HepG2 (cell line): ENCODE data around the gene POLH. TPM values are rescaled to one million over a fixed set of nuclear protein-coding genes. Genes with fewer than 3 reads are reported as not detected.

Experiments
- ARHGAP35 ChIP-seq: sonication (generic); formaldehyde crosslinking; IDR thresholded peaks from 2 replicates; pipeline ENCODE4 v1.9.0; 2022; ENCODE audit warnings: mild to moderate bottlenecking, inconsistent platforms, moderate library complexity, missing genetic modification reagents, borderline replicate concordance
- ATRX ChIP-seq: sonication (generic); formaldehyde crosslinking; IDR thresholded peaks from 2 replicates; pipeline ENCODE4 v1.4.0; 2020; ENCODE audit warnings: missing genetic modification reagents, borderline replicate concordance
- BRCA1 ChIP-seq: sonication (generic); formaldehyde crosslinking; IDR thresholded peaks from 2 replicates; pipeline ENCODE4 v1.4.0; 2020; ENCODE audit warnings: missing genetic modification reagents
- FIP1L1 ChIP-seq: fragments of 200-400 bp; formaldehyde crosslinking; IDR thresholded peaks from 2 replicates; pipeline ENCODE4 v1.6.1; 2018; ENCODE audit warnings: low read depth, mild to moderate bottlenecking, low read length, moderate library complexity, borderline replicate concordance; ENCODE audit not compliant: insufficient read depth
- HDAC6 ChIP-seq: fragments of 200-600 bp; sonication (generic); IDR thresholded peaks from 2 replicates; pipeline ENCODE4 v1.7.0; 2017; ENCODE audit warnings: mild to moderate bottlenecking, antibody characterized with exemption, low read length, low read depth
- HMGXB3 ChIP-seq: sonication (generic); formaldehyde crosslinking; IDR thresholded peaks from 2 replicates; pipeline ENCODE4 v1.4.0; 2020; ENCODE audit warnings: missing genetic modification reagents, borderline replicate concordance
- IRX3 ChIP-seq: sonication (generic); formaldehyde crosslinking; IDR thresholded peaks from 2 replicates; pipeline ENCODE4 v1.8.1; 2023; ENCODE audit warnings: mild to moderate bottlenecking, low read depth, missing genetic modification reagents, borderline replicate concordance
- KDM3A ChIP-seq: IDR thresholded peaks from 2 replicates; pipeline ENCODE4 v1.6.1; 2018; ENCODE audit warnings: low read depth, missing compliant biosample characterization
- POLR2AphosphoS5 ChIP-seq: IDR thresholded peaks from 2 replicates; pipeline ENCODE4 v1.6.1; 2012; ENCODE audit warnings: low read depth, low read length
- SMAD1 ChIP-seq: sonication (generic); formaldehyde crosslinking; IDR thresholded peaks from 2 replicates; pipeline ENCODE4 v1.4.0; 2020; ENCODE audit warnings: missing genetic modification reagents, low read depth, mild to moderate bottlenecking, borderline replicate concordance
- SPEN ChIP-seq: sonication (generic); formaldehyde crosslinking; IDR thresholded peaks from 2 replicates; pipeline ENCODE4 v1.5.1; 2020; ENCODE audit warnings: low read depth, mild to moderate bottlenecking, missing genetic modification reagents
- SRSF4 ChIP-seq: fragments of 200-400 bp; formaldehyde crosslinking; IDR thresholded peaks from one replicate; pipeline ENCODE4 v1.6.1; 2018; ENCODE audit warnings: mild to moderate bottlenecking, low read depth, low read length, moderate library complexity; ENCODE audit not compliant: poor library complexity, severe bottlenecking
- TRIM24 ChIP-seq: sonication (generic); formaldehyde crosslinking; IDR thresholded peaks from 2 replicates; pipeline ENCODE4 v1.8.0; 2022; ENCODE audit warnings: mild to moderate bottlenecking, missing genetic modification reagents
- ZFAT ChIP-seq: sonication (generic); formaldehyde crosslinking; conservative IDR thresholded peaks from 2 replicates; pipeline ENCODE4 v1.8.1; 2023; ENCODE audit warnings: missing genetic modification reagents, inconsistent platforms
- ZNF234 ChIP-seq: sonication (generic); formaldehyde crosslinking; conservative IDR thresholded peaks from 2 replicates; pipeline ENCODE4 v1.5.1; 2020; ENCODE audit warnings: mild to moderate bottlenecking, missing genetic modification reagents
- ZNF292 ChIP-seq: sonication (generic); formaldehyde crosslinking; IDR thresholded peaks from 2 replicates; pipeline ENCODE4 v1.8.1; 2022; ENCODE audit warnings: mild to moderate bottlenecking, low read depth, missing genetic modification reagents, borderline replicate concordance
- ZNF33B ChIP-seq: sonication (generic); formaldehyde crosslinking; IDR thresholded peaks from 2 replicates; pipeline ENCODE4 v1.5.1; 2020; ENCODE audit warnings: mild to moderate bottlenecking, missing genetic modification reagents
- ZNF44 ChIP-seq: sonication (generic); formaldehyde crosslinking; IDR thresholded peaks from 2 replicates; pipeline ENCODE4 v1.5.1; 2020; ENCODE audit warnings: mild to moderate bottlenecking, missing genetic modification reagents
- ZNF644 ChIP-seq: IDR thresholded peaks from 2 replicates; pipeline ENCODE4 v1.6.1; 2016; ENCODE audit warnings: low read depth
- ZNF737 ChIP-seq: sonication (generic); formaldehyde crosslinking; IDR thresholded peaks from 2 replicates; pipeline ENCODE4 v1.5.0; 2020; ENCODE audit warnings: missing genetic modification reagents, mild to moderate bottlenecking, borderline replicate concordance
- ZNF761 ChIP-seq: sonication (generic); formaldehyde crosslinking; conservative IDR thresholded peaks from 2 replicates; pipeline ENCODE4 v1.4.0; 2020; ENCODE audit warnings: mild to moderate bottlenecking, missing genetic modification reagents
- ZNF770 ChIP-seq: sonication (generic); formaldehyde crosslinking; IDR thresholded peaks from 2 replicates; pipeline ENCODE4 v1.5.0; 2020; ENCODE audit warnings: mild to moderate bottlenecking, missing genetic modification reagents
- ZNF772 ChIP-seq: sonication (generic); formaldehyde crosslinking; IDR thresholded peaks from 2 replicates; pipeline ENCODE4 v1.5.0; 2020; ENCODE audit warnings: mild to moderate bottlenecking, missing genetic modification reagents
- polyA plus RNA-seq, 8 experiments: library from polyadenylated mRNA; depleted of rRNA in 3 of 8; stranded (reverse) in 7 of 8; unstranded in 1 of 8; fragments of >200 nt; fragmentation: Illumina TruSeq in 4 of 8; extraction: Trizol in 4 of 8; gene quantifications; 2 replicates each; pipeline versions ENCODE4 v1.2.1 to v1.2.3, GENCODE V29; 2011 to 2016; ENCODE audit warnings: low read depth in 4 of 8, missing spikeins in 1 of 8, mixed read lengths in 1 of 8; ENCODE audit not compliant: insufficient read depth in 1 of 8
- total RNA-seq, 5 experiments: library from RNA; depleted of rRNA; stranded (reverse); fragments of >200 nt; fragmentation: Illumina TruSeq; extraction: Trizol; gene quantifications; 2 replicates each; pipeline ENCODE4 v1.2.3, GENCODE V29; 2016; ENCODE audit warnings: low read depth in 1 of 5

The POLH gene
- total and polyA plus RNA-seq, 2 of the 13 experiments (the other 11 are each of a cell fraction or from before 2014, with no cell fraction given) = 11.6 to 25.0 TPM

- TF ChIP-seq ZNF770 (CRISPR knock-in tag) = no peak; the same call in 1 of the 2 replicates
- no peak; the same call in 1 of the 2 replicates for TF ChIP-seq ZNF33B
- no peak for TF ChIP-seq ATRX
- 0 out of 2 replicates have a peak, but pooled peaks have one; percentile 65 for TF ChIP-seq ZNF44
- TF ChIP-seq TRIM24 = no peak
- TF ChIP-seq SRSF4 = no peak
- TF ChIP-seq FIP1L1 = 0 out of 2 replicates have a peak, but pooled peaks have one; percentile 42
- TF ChIP-seq ZFAT (CRISPR knock-in tag) = no peak
- peak; percentile 18; the same call in 1 of the 2 replicates for TF ChIP-seq ZNF761
- no peak; the same call in none of the 2 replicates for TF ChIP-seq KDM3A
- peak; percentile 45; the same call in 1 of the 2 replicates for TF ChIP-seq ZNF772 (CRISPR knock-in tag)
- peak; percentile 36; the same call in 1 of the 2 replicates for TF ChIP-seq IRX3
- no peak; the same call in 1 of the 2 replicates for TF ChIP-seq HMGXB3 (CRISPR knock-in tag)
- TF ChIP-seq ZNF234 (CRISPR knock-in tag) = no peak
- 0 out of 2 replicates have a peak, but pooled peaks have one; percentile 37 for TF ChIP-seq HDAC6
- TF ChIP-seq ARHGAP35 (CRISPR knock-in tag) = no peak
- TF ChIP-seq POLR2AphosphoS5 = peak; percentile 86
- TF ChIP-seq BRCA1 (CRISPR knock-in tag) = peak; percentile 86
- TF ChIP-seq ZNF292 (CRISPR knock-in tag) = no peak; the same call in 1 of the 2 replicates
- TF ChIP-seq ZNF737 (CRISPR knock-in tag) = no peak
- TF ChIP-seq ZNF644 (CRISPR knock-in tag) = no peak; the same call in 1 of the 2 replicates
- TF ChIP-seq SPEN (CRISPR knock-in tag) = no peak
- peak; percentile 67; the same call in 1 of the 2 replicates for TF ChIP-seq SMAD1 (CRISPR knock-in tag)
These were observed 53.7 kb downstream of the POLH start (continued) for GRCh38 chr6:43629505-43630300.
